ENCODE data around the gene ELMO3.

The ELMO3 gene

GRCh38 chr16:67249178-67250044 lies 50.5 kb downstream of the ELMO3 start:
- no peak for TF ChIP-seq JUND (IDR thresholded peaks at IDR 0.05; ENCODE audit: low read depth)
- in situ Hi-C loops (cut with HindIII; ENCODE audit: low pct_unique_long_range_greater_than_20kb, low sequenced_read_pairs), result no loop called here
- no peak for DNase-seq (ENCODE audit: low read depth in 1 of 2, low spot score in 1 of 2)

- in situ Hi-C loops (cut with HindIII; ENCODE audit: low pct_unique_long_range_greater_than_20kb, low sequenced_read_pairs), result no loop called here
- DNase-seq (ENCODE audit: low read depth in 1 of 2, low spot score in 1 of 2), result no peak
- no peak for TF ChIP-seq JUND (IDR thresholded peaks at IDR 0.05; ENCODE audit: low read depth)
These were observed 51.1 kb downstream of the ELMO3 start for GRCh38 chr16:67250045-67250327.

GRCh38 chr16:67252609-67253497 lies 53.9 kb downstream of the ELMO3 start:
- in situ Hi-C loops (cut with HindIII; ENCODE audit: low pct_unique_long_range_greater_than_20kb, low sequenced_read_pairs), result no loop called here
- TF ChIP-seq JUND (IDR thresholded peaks at IDR 0.05; ENCODE audit: low read depth), result no peak
- DNase-seq (ENCODE audit: low read depth in 1 of 2, low spot score in 1 of 2), result no peak
